GM12891 (cell line): ENCODE measurements around the gene SLC7A6.

Experiments used
- POLR2A ChIP-seq: IDR thresholded peaks from 2 replicates; pipeline ENCODE4 v1.6.1; 2011; ENCODE audit warnings: low read depth, low read length, control low read depth
- POLR2AphosphoS5 ChIP-seq: IDR thresholded peaks from 2 replicates; pipeline ENCODE4 v1.6.1; 2011; ENCODE audit warnings: low read depth, low read length, control low read depth
- TAF1 ChIP-seq: IDR thresholded peaks from 2 replicates; pipeline ENCODE4 v1.6.1; 2011; ENCODE audit warnings: low read depth, low read length, control low read depth

DNA sequence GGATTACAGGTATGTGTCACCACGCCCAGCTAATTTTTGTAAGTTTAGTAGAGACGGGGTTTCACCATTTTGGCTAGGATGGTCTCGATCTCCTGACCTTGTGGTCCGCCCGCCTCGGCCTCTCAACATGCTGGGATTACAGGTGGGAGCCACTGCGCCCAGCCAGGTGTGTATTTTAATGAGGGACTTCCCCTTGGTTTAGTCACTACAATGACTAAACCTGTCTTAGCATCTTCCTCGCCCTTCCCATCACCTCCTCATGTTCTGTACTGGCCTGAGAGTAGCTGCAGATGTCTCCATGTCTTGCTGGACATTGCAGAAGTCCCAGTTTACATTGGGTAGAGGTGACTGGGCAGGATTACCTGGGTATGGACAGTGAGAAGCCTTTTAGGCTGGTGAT lies 9.6 kb downstream of the SLC7A6 start:
- TF ChIP-seq TAF1 = no peak
- no peak for TF ChIP-seq POLR2A
- no peak for TF ChIP-seq POLR2AphosphoS5
